HEK293 (cell line): Measurements from ENCODE around the gene NRG2.

Source experiments
- CTCF ChIA-PET: fragments of 350-600 bp; formaldehyde crosslinking; extraction: SDS; loops from one replicate; lab custom pipeline; 2021; ENCODE audit warnings: antibody characterized with exemption; lab: Yijun Ruan, JAX
- POLR2A ChIA-PET: fragments of 300-600 bp; formaldehyde crosslinking; extraction: SDS; loops from one replicate; lab custom pipeline; 2020; ENCODE audit warnings: antibody characterized with exemption, inconsistent platforms; lab: Yijun Ruan, JAX
- H3K27ac ChIP-seq: fragments of 200-500 bp; sonication (Bioruptor generic); 2 replicates; pipeline ENCODE4 v1.5.1; 2014; ENCODE audit warnings: low read depth, low read length, control low read depth, inconsistent platforms; ENCODE audit errors: extremely low read depth
- H3K36me3 ChIP-seq, 2 experiments: fragments of 200-500 bp in 1 of 2; sonication (Bioruptor generic) in 1 of 2; 1 replicate in 1 of 2; 2 replicates in 1 of 2; pipeline ENCODE4 v1.5.1; 2014 to 2017; ENCODE audit warnings: inconsistent platforms in 2 of 2, low read length in 2 of 2; ENCODE audit not compliant: control insufficient read depth in 2 of 2, insufficient read depth in 1 of 2
- H3K4me1 ChIP-seq: fragments of 200-500 bp; sonication (Bioruptor generic); 2 replicates; pipeline ENCODE4 v1.5.1; 2014; ENCODE audit warnings: mild to moderate bottlenecking, low read length, inconsistent platforms; ENCODE audit not compliant: control insufficient read depth, insufficient read depth
- H3K4me3 ChIP-seq: 2 replicates; pipeline ENCODE4 v1.5.1; 2011; ENCODE audit warnings: low read depth, mild to moderate bottlenecking, control low read depth, low read length, moderate library complexity
- H3K9me3 ChIP-seq: fragments of 200-500 bp; sonication (Bioruptor generic); 2 replicates; pipeline ENCODE4 v1.5.1; 2014; ENCODE audit warnings: low read depth, low read length, inconsistent platforms; ENCODE audit not compliant: control insufficient read depth, insufficient read depth
- GLI2 ChIP-seq: fragments of 450-650 bp; formaldehyde crosslinking; IDR thresholded peaks from 2 replicates; pipeline ENCODE4; 2017; ENCODE audit warnings: missing biosample characterization, missing genetic modification characterization, low read depth, borderline replicate concordance
- SCRT2 ChIP-seq: fragments of 450-650 bp; formaldehyde crosslinking; IDR thresholded peaks from 2 replicates; pipeline ENCODE4 v1.5.1; 2016; ENCODE audit warnings: missing biosample characterization, missing genetic modification characterization
- SETDB1 ChIP-seq: IDR thresholded peaks from one replicate; pipeline ENCODE4 v1.6.1; 2017; ENCODE audit warnings: mild to moderate bottlenecking, low read length, moderate library complexity, mixed read lengths; ENCODE audit not compliant: insufficient read length
- TRIM28 ChIP-seq: IDR thresholded peaks from 2 replicates; pipeline ENCODE4 v1.6.1; 2011; ENCODE audit warnings: low read length, control low read depth, borderline replicate concordance
- WT1 ChIP-seq: fragments of 450-650 bp; formaldehyde crosslinking; IDR thresholded peaks from 2 replicates; pipeline ENCODE4 v1.5.1; 2016; ENCODE audit warnings: missing biosample characterization, missing genetic modification characterization
- ZIC2 ChIP-seq: fragments of 450-650 bp; formaldehyde crosslinking; IDR thresholded peaks from 2 replicates; pipeline ENCODE4 v1.5.1; 2016; ENCODE audit warnings: missing biosample characterization, missing genetic modification characterization
- ZNF214 ChIP-seq: fragments of 450-650 bp; formaldehyde crosslinking; IDR thresholded peaks from 2 replicates; pipeline ENCODE4 v1.5.1; 2017; ENCODE audit warnings: missing biosample characterization, mild to moderate bottlenecking, missing genetic modification characterization, borderline replicate concordance
- ZNF394 ChIP-seq: fragments of 450-650 bp; formaldehyde crosslinking; IDR thresholded peaks from 2 replicates; pipeline ENCODE4 v1.5.1; 2016; ENCODE audit warnings: missing biosample characterization, missing genetic modification characterization, mild to moderate bottlenecking, moderate library complexity, borderline replicate concordance
- ZNF416 ChIP-seq: fragments of 450-650 bp; formaldehyde crosslinking; IDR thresholded peaks from 2 replicates; pipeline ENCODE4 v1.5.1; 2016; ENCODE audit warnings: missing biosample characterization, missing genetic modification characterization
- ZNF510 ChIP-seq: fragments of 450-650 bp; formaldehyde crosslinking; IDR thresholded peaks from 2 replicates; pipeline ENCODE4 v1.5.1; 2018; ENCODE audit warnings: mild to moderate bottlenecking, missing genetic modification characterization, missing biosample characterization; ENCODE audit not compliant: insufficient replicate concordance
- TF ChIP-seq, protein P1 (sequence below): fragments of 450-650 bp; formaldehyde crosslinking; IDR thresholded peaks from 2 replicates; pipeline ENCODE4 v1.5.1; 2016; ENCODE audit warnings: missing biosample characterization, missing genetic modification characterization, borderline replicate concordance
- TF ChIP-seq, protein P2 (sequence below): fragments of 450-650 bp; formaldehyde crosslinking; IDR thresholded peaks from 2 replicates; pipeline ENCODE4 v1.5.1; 2017; ENCODE audit warnings: missing biosample characterization, missing genetic modification characterization

Gene NRG2

DNA sequence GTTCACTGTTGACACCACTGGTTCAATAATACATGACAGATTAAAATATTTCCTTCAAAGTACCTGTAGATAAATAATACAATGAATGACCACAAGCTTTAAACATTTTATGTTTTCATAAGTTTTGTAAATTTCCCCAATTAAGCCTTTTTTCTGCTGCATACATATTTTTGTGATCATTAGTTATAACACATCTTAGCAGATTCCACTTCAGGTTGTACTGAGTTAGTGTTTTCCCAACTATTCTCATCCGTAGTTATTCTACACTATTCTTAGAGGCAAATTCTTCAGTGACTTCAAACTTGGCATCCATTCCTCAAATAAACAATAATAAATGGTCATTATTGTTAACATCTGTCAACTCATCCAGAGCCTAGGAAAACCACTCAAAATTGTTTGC is 100.9 kb downstream of the NRG2 start:
- no peaks in the 10 kb centered on the region for H3K4me1 ChIP-seq
- ChIA-PET CTCF (interaction anchor here (0.7 to 3.5 kb wide), 5 partner anchors 9 to 98 kb away, joined by 3 to 22 read pairs (median 4); no protein-coding TSS in a partner anchor), POLR2A (no interaction called here)
- no peak overlapping the region for H3K4me3 ChIP-seq
- no peak overlapping the region for H3K27ac ChIP-seq
- H3K9me3 ChIP-seq, result no peaks in the 10 kb centered on the region
- peak; percentile 25; the same call in 1 of the 2 replicates for TF ChIP-seq TRIM28
- no peak for TF ChIP-seq GLI2 (tag by site-specific recombination)
- no peak for TF ChIP-seq ZNF214 (tag by site-specific recombination)
- TF ChIP-seq SETDB1, result peak; percentile 41
- peak; percentile 100 for TF ChIP-seq ZNF510 (tag by site-specific recombination)
- no peaks in the 10 kb centered on the region for H3K36me3 ChIP-seq

DNA sequence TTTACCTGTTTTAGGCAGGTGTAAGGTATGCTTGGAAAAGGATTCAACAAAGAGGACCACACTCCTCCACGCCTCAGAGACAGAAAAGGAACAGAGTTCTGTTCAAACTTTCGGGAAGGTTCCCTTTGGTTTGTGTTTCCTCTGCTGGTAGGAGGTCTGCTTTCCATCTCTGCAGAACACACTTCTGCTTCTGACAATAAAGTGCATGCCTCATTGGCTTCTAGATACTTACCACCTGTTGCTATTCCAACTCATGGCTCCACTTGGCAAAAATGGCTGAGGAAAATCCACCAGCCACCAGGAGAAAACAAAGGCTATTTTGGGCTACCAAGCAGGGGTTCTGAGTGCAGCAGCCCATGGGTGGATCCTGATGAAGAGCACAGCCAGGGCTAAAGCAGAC is 112.7 kb downstream of the NRG2 start:
- CTCF ChIA-PET, result interaction anchor here (2.4 kb wide), 1 partner anchor 39 kb away, joined by 10 read pairs; no protein-coding TSS in a partner anchor
- no peaks in the 10 kb centered on the region for H3K36me3 ChIP-seq

GRCh38 chr5:139926797-139927503 is 116.1 kb downstream of the NRG2 start:
- TF ChIP-seq, protein P1, sequence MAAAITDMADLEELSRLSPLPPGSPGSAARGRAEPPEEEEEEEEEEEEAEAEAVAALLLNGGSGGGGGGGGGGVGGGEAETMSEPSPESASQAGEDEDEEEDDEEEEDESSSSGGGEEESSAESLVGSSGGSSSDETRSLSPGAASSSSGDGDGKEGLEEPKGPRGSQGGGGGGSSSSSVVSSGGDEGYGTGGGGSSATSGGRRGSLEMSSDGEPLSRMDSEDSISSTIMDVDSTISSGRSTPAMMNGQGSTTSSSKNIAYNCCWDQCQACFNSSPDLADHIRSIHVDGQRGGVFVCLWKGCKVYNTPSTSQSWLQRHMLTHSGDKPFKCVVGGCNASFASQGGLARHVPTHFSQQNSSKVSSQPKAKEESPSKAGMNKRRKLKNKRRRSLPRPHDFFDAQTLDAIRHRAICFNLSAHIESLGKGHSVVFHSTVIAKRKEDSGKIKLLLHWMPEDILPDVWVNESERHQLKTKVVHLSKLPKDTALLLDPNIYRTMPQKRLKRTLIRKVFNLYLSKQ (tag by site-specific recombination), result no peak
- TF ChIP-seq ZIC2 (tag by site-specific recombination), result peak; percentile 57
- peak; percentile 36; the same call in 1 of the 2 replicates for TF ChIP-seq WT1
- TF ChIP-seq ZNF394 (tag by site-specific recombination), result no peak
- TF ChIP-seq, protein P2, sequence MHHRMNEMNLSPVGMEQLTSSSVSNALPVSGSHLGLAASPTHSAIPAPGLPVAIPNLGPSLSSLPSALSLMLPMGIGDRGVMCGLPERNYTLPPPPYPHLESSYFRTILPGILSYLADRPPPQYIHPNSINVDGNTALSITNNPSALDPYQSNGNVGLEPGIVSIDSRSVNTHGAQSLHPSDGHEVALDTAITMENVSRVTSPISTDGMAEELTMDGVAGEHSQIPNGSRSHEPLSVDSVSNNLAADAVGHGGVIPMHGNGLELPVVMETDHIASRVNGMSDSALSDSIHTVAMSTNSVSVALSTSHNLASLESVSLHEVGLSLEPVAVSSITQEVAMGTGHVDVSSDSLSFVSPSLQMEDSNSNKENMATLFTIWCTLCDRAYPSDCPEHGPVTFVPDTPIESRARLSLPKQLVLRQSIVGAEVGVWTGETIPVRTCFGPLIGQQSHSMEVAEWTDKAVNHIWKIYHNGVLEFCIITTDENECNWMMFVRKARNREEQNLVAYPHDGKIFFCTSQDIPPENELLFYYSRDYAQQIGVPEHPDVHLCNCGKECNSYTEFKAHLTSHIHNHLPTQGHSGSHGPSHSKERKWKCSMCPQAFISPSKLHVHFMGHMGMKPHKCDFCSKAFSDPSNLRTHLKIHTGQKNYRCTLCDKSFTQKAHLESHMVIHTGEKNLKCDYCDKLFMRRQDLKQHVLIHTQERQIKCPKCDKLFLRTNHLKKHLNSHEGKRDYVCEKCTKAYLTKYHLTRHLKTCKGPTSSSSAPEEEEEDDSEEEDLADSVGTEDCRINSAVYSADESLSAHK (tag by site-specific recombination), result 0 out of 2 replicates have a peak, but pooled peaks have one; percentile 37
- no peaks in the 10 kb centered on the region for H3K9me3 ChIP-seq
- H3K27ac ChIP-seq, result no peak overlapping the region
- no peak overlapping the region for H3K4me3 ChIP-seq
- H3K36me3 ChIP-seq, result no peaks in the 10 kb centered on the region
- ChIA-PET POLR2A (interaction anchor here (0.6 to 0.7 kb wide), 2 partner anchors 11 to 510 kb away, joined by 3 to 6 read pairs; no protein-coding TSS in a partner anchor), CTCF (interaction anchor here (0.6 to 3.8 kb wide), 2 partner anchors 31 to 42 kb away, joined by 3 to 27 read pairs; no protein-coding TSS in a partner anchor)
- no peaks in the 10 kb centered on the region for H3K4me1 ChIP-seq

More for the DNA sequence above, 112.7 kb downstream of the NRG2 start:
- peak; percentile 86 for TF ChIP-seq SCRT2 (tag by site-specific recombination)
- peak; percentile 22; the same call in 1 of the 2 replicates for TF ChIP-seq ZIC2 (tag by site-specific recombination)
- TF ChIP-seq ZNF416 (tag by site-specific recombination), result no peak
- Histone ChIP-seq H3K9me3 (no peaks in the 10 kb centered on the region), H3K4me1 (no peaks in the 10 kb centered on the region), H3K27ac (no peak overlapping the region), H3K4me3 (no peak overlapping the region)
- POLR2A ChIA-PET, result no interaction called here
